WTC11 (cell line): Measurements from ENCODE around the gene RHOBTB1.

ENCODE experiments used
- CBFB ChIP-seq: sonication (generic); formaldehyde crosslinking; IDR thresholded peaks from 2 replicates; pipeline ENCODE4 v1.8.1; 2022; ENCODE audit warnings: mild to moderate bottlenecking, low read depth, missing genetic modification reagents
- CREB1 ChIP-seq: sonication (generic); formaldehyde crosslinking; IDR thresholded peaks from 2 replicates; pipeline ENCODE4 v1.8.0; 2023; ENCODE audit warnings: mild to moderate bottlenecking, missing genetic modification reagents
- CTCF ChIP-seq: fragments of 200-600 bp; IDR thresholded peaks from 2 replicates; pipeline ENCODE4 v1.8.0; 2022; ENCODE audit warnings: antibody characterized with exemption
- FOXP1 ChIP-seq: sonication (generic); formaldehyde crosslinking; IDR thresholded peaks from 2 replicates; pipeline ENCODE4 v1.8.0; 2022; ENCODE audit warnings: missing genetic modification reagents, mild to moderate bottlenecking, moderate library complexity, borderline replicate concordance
- FOXP4 ChIP-seq: sonication (generic); formaldehyde crosslinking; IDR thresholded peaks from 2 replicates; pipeline ENCODE4 v1.8.0; 2022; ENCODE audit warnings: mild to moderate bottlenecking, missing genetic modification reagents
- NR2C2 ChIP-seq: sonication (generic); formaldehyde crosslinking; IDR thresholded peaks from 2 replicates; pipeline ENCODE4 v1.8.0; 2022; ENCODE audit warnings: mild to moderate bottlenecking, missing genetic modification reagents
- PREB ChIP-seq: sonication (generic); formaldehyde crosslinking; IDR thresholded peaks from 2 replicates; pipeline ENCODE4 v1.8.1; 2022; ENCODE audit warnings: mild to moderate bottlenecking, missing genetic modification reagents, moderate library complexity, borderline replicate concordance
- SP1 ChIP-seq: sonication (generic); formaldehyde crosslinking; conservative IDR thresholded peaks from 2 replicates; pipeline ENCODE4 v1.8.1; 2022; ENCODE audit warnings: missing genetic modification reagents

GRCh38 chr10:60911715-60912114, 32.3 kb downstream of the RHOBTB1 start:
- TF ChIP-seq FOXP4 (CRISPR knock-in tag) (no peak), NR2C2 (CRISPR knock-in tag) (no peak), PREB (CRISPR knock-in tag) (no peak), FOXP1 (no peak), CREB1 (CRISPR knock-in tag) (no peak), CTCF (no peak), SP1 (CRISPR knock-in tag) (no peak), CBFB (CRISPR knock-in tag) (no peak)
